Panc1 (cell line): ENCODE data around the gene ALDOC. TPM values are rescaled to one million over a fixed set of nuclear protein-coding genes. Genes with fewer than 3 reads are reported as not detected.

Experiments
- ATAC-seq: fragments of 200-7000 bp; cut with Tn5 transposase; 2 replicates; pipeline ENCODE4 v1.9.1; 2020; ENCODE audit warnings: mild to moderate bottlenecking, moderate library complexity
- BruUV-seq: library from RNA; stranded (reverse); fragments of 400-500 nt; replicated peaks from 2 replicates; lab custom pipeline; 2021; lab: Mats Ljungman, UMichigan
- CTCF ChIA-PET: fragments of 300-600 bp; sonication (Branson Sonifier 250); formaldehyde crosslinking; loops from one replicate; lab custom pipeline; 2022; ENCODE audit warnings: antibody characterized with exemption; lab: Charles Lee
- POLR2A ChIA-PET: fragments of 300-600 bp; sonication (Branson Sonifier 250); formaldehyde crosslinking; loops from one replicate; lab custom pipeline; 2022; ENCODE audit warnings: antibody characterized with exemption; lab: Charles Lee
- DNase-seq: peaks from one replicate; pipeline ENCODE4 v3.0.0-alpha.2; 2010; ENCODE audit warnings: low read depth, low spot score
- H3K27ac ChIP-seq: 2 replicates; pipeline ENCODE4 v1.5.1; 2011; ENCODE audit warnings: mild to moderate bottlenecking, low read length, inconsistent platforms
- H3K27me3 ChIP-seq: fragments of 200-500 bp; sonication (Bioruptor generic); 2 replicates; pipeline ENCODE4 v1.6.0; 2014; ENCODE audit warnings: low read length, inconsistent platforms; ENCODE audit not compliant: control insufficient read depth, insufficient read depth
- H3K36me3 ChIP-seq: fragments of 200-500 bp; sonication (Bioruptor generic); 2 replicates; pipeline ENCODE4 v1.5.1; 2014; ENCODE audit warnings: inconsistent platforms, mild to moderate bottlenecking, low read length, moderate library complexity; ENCODE audit not compliant: control insufficient read depth, insufficient read depth
- H3K4me1 ChIP-seq: 2 replicates; pipeline ENCODE4 v1.5.1; 2011; ENCODE audit warnings: inconsistent platforms, mild to moderate bottlenecking, low read length, moderate library complexity; ENCODE audit not compliant: control insufficient read depth, insufficient read depth
- H3K4me3 ChIP-seq, 2 experiments: 2 replicates each; pipeline ENCODE4 v1.5.1; 2011 to 2012; ENCODE audit warnings: low read depth in 2 of 2, low read length in 2 of 2, mild to moderate bottlenecking in 2 of 2, inconsistent platforms in 1 of 2, moderate library complexity in 1 of 2
- H3K9me3 ChIP-seq: fragments of 200-500 bp; sonication (Bioruptor generic); 2 replicates; pipeline ENCODE4 v1.5.1; 2014; ENCODE audit warnings: low read depth, mild to moderate bottlenecking, inconsistent platforms, low read length, moderate library complexity; ENCODE audit not compliant: control insufficient read depth, insufficient read depth
- CTCF ChIP-seq: fragments of 450-650 bp; IDR thresholded peaks from 2 replicates; pipeline ENCODE4 v1.5.1; 2017; ENCODE audit warnings: mild to moderate bottlenecking
- POLR2AphosphoS5 ChIP-seq: IDR thresholded peaks from 2 replicates; pipeline ENCODE4 v1.6.1; 2012; ENCODE audit warnings: mild to moderate bottlenecking, low read depth, low read length, moderate library complexity
- REST ChIP-seq, 2 experiments: IDR thresholded peaks; 2 replicates each; pipeline ENCODE4 v1.6.1; 2011 to 2012; ENCODE audit warnings: low read depth in 2 of 2, control low read depth in 1 of 2, low read length in 1 of 2, mild to moderate bottlenecking in 1 of 2, moderate library complexity in 1 of 2; ENCODE audit not compliant: insufficient read depth in 1 of 2
- SIN3A ChIP-seq: IDR thresholded peaks from 2 replicates; pipeline ENCODE4 v1.6.1; 2012; ENCODE audit warnings: low read depth, mild to moderate bottlenecking, low read length, moderate library complexity, borderline replicate concordance; ENCODE audit not compliant: insufficient read depth
- TCF7L2 ChIP-seq: IDR thresholded peaks from 2 replicates; pipeline ENCODE4 v1.6.1; 2011; ENCODE audit warnings: mild to moderate bottlenecking, low read depth, low read length, inconsistent platforms
- in situ Hi-C: cut with HindIII; loops from 2 replicates; pipeline ENCODE4 v1.10.0; 2016; ENCODE audit warnings: low sequenced_read_pairs, low pct_unique_long_range_greater_than_20kb
- intact Hi-C: fragments of 100-400 bp; cut with micrococcal nuclease; formaldehyde crosslinking; loops from one replicate; pipeline ENCODE4 v1.10.0; 2022; ENCODE audit not compliant: unreplicated experiment
- total RNA-seq: library from RNA; stranded (reverse); gene quantifications from one replicate; pipeline ENCODE4 v1.2.1, GENCODE V29; 2021; ENCODE audit not compliant: unreplicated experiment

The ALDOC gene
- total RNA-seq, 1 experiment from 2014 or later, result 13.4 TPM

GRCh38 chr17:28584434-28584833 lies 7.7 kb upstream of the ALDOC start:
- DNase-seq (no peak), ATAC-seq (no peak)
- ChIA-PET CTCF (no interaction called here), POLR2A (no interaction called here)
- no peak overlapping the region for H3K4me3 ChIP-seq
- peaks cover 28% of the 10 kb centered on the region for H3K36me3 ChIP-seq
- H3K27ac ChIP-seq, result no peak overlapping the region
- TF ChIP-seq SIN3A (no peak), TCF7L2 (no peak), REST (IDR thresholded peaks at IDR 0.05; ENCODE audit: insufficient read depth in 1 of 2, low read depth in 2 of 2, low read length in 1 of 2) (no peak), CTCF (no peak), POLR2AphosphoS5 (no peak)
- in situ Hi-C loops, result no loop called here
- H3K4me1 ChIP-seq, result no peaks in the 10 kb centered on the region
- H3K27me3 ChIP-seq, result no peaks in the 10 kb centered on the region
- H3K9me3 ChIP-seq, result no peaks in the 10 kb centered on the region
- BruUV-seq, result no TSS peak
- intact Hi-C loops, result no loop called here

GRCh38 chr17:28582513-28582912 lies 5.8 kb upstream of the ALDOC start:
- Histone ChIP-seq H3K4me3 (no peak overlapping the region), H3K36me3 (peaks cover 23% of the 10 kb centered on the region), H3K4me1 (no peaks in the 10 kb centered on the region), H3K27ac (no peak overlapping the region), H3K9me3 (no peaks in the 10 kb centered on the region), H3K27me3 (no peaks in the 10 kb centered on the region)
- CTCF ChIA-PET, result no interaction called here
- intact Hi-C loops, result no loop called here
- DNase-seq (no peak), ATAC-seq (no peak)
- POLR2A ChIA-PET, result no interaction called here
- TF ChIP-seq SIN3A (no peak), POLR2AphosphoS5 (no peak), TCF7L2 (no peak), REST (IDR thresholded peaks at IDR 0.05; ENCODE audit: insufficient read depth in 1 of 2, low read depth in 2 of 2, low read length in 1 of 2) (no peak), CTCF (no peak)
- in situ Hi-C loops, result no loop called here
- BruUV-seq, result no TSS peak
